Naive thymus-derived CD8-positive, alpha-beta T cell (primary cell): ENCODE results near the gene PCDH1. TPM values are rescaled to one million over a fixed set of nuclear protein-coding genes. Genes with fewer than 3 reads are reported as not detected.

Experiments used
- ATAC-seq, 2 donors: fragments of 150-1000 bp; cut with Tn5 transposase in 1 of 2; sonication (Bioruptor Pico), chemical (Tn5 transposase) in 1 of 2; 1 replicate in 1 of 2; 2 replicates in 1 of 2; pipeline ENCODE4 v1.10.0; 2021; ENCODE audit warnings: mild to moderate bottlenecking in 2 of 2, moderate library complexity in 2 of 2
- POLR2A ChIA-PET: fragments of 350-600 bp; sonication (Branson Sonifier 250); formaldehyde crosslinking; loops from one replicate; lab custom pipeline; 2021; ENCODE audit warnings: antibody characterized with exemption; lab: Charles Lee
- DNase-seq, 10 donors: peaks; one replicate each; pipeline versions ENCODE4 v3.0.0 to v3.0.0-alpha.2; 2020 to 2022
- H3K27ac Mint-ChIP-seq, 10 donors: one replicate each; pipeline ENCODE4 v1.8.0; 2020 to 2022; ENCODE audit warnings: mild to moderate bottlenecking in 10 of 10, mixed read lengths in 10 of 10, moderate library complexity in 4 of 10, inconsistent platforms in 1 of 10
- H3K27me3 Mint-ChIP-seq, 5 donors: one replicate each; pipeline ENCODE4 v1.8.0; 2021 to 2022; ENCODE audit warnings: mixed read lengths in 5 of 5
- H3K36me3 Mint-ChIP-seq, 3 donors: one replicate each; pipeline ENCODE4 v1.8.0; 2020 to 2022; ENCODE audit warnings: mixed read lengths in 3 of 3, mild to moderate bottlenecking in 2 of 3, inconsistent platforms in 1 of 3
- H3K4me1 Mint-ChIP-seq, 4 donors: one replicate each; pipeline ENCODE4 v1.8.0; 2021 to 2022; ENCODE audit warnings: mixed read lengths in 4 of 4
- H3K4me3 Mint-ChIP-seq, 10 donors: one replicate each; pipeline ENCODE4 v1.8.0; 2020 to 2022; ENCODE audit warnings: mild to moderate bottlenecking in 10 of 10, mixed read lengths in 10 of 10, moderate library complexity in 6 of 10, inconsistent platforms in 1 of 10
- H3K9me3 Mint-ChIP-seq, 9 donors: one replicate each; pipeline ENCODE4 v1.8.0; 2020 to 2022; ENCODE audit warnings: mixed read lengths in 9 of 9, mild to moderate bottlenecking in 3 of 9, inconsistent platforms in 1 of 9, moderate library complexity in 1 of 9
- polyA plus RNA-seq, 3 donors: library from polyadenylated mRNA; unstranded; fragments of 300-500 nt; fragmentation: Illumina TruSeq; gene quantifications; one replicate each; pipeline ENCODE4 v1.2.3, GENCODE V29; 2021
- total RNA-seq, 8 experiments: library from RNA in 2 of 8; stranded (reverse) in 2 of 8; gene quantifications; one replicate each; pipeline ENCODE4 v1.2.3 and lab custom pipeline; 2021 to 2026

The PCDH1 gene
- total and polyA plus RNA-seq, 5 experiments from 2014 or later: 0.06 to 1.3 TPM; not detected in 3

DNA sequence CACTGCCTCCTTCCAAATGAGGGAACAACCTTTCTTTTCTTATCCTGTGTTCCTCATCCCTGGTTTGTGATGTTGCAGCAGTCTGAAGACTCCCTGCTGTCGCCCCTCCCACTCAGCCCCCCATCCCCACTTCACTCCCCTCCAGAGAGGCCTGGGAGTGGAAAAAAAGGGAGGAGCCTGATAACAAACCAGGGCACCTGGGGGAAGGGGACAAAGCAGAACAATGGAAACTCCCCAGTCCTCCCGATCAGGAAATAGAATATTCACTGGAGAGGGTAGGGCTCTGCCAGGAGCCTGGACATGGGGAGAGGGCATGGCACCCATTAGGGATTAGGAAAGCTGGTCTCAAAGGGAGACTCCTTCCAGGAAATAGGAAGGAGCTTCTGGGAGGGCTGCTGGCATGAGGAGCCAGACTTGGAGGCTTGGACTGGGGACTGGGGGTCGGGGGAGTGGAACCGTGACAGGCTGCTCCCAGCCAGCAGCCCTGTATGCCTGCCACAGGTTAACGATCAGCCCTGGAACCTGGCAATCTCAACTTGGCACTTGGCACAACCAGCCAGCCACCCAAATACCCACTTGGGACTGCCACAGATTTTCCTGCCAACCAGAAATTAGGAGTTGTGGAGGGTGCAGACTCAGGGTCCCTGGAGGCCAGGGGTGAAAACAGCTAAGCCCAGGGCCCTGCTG lies 20.0 kb downstream of the PCDH1 start:
- Mint-ChIP-seq H3K27me3 (peaks cover 2 to 13% (median 6%) of the 10 kb centered on the region in 5 donors), H3K36me3 (no peaks in the 10 kb centered on the region), H3K4me1 (peaks cover 0 to 10% (median 1%) of the 10 kb centered on the region in 4 donors), H3K4me3 (no peak overlapping the region), H3K27ac (no peak overlapping the region), H3K9me3 (no peaks in the 10 kb centered on the region)
- ATAC-seq: no peak
- POLR2A ChIA-PET: no interaction called here
- no peak for DNase-seq

GRCh38 chr5:141857226-141857625 lies 21.0 kb downstream of the PCDH1 start:
- Mint-ChIP-seq H3K4me3 (no peak overlapping the region), H3K36me3 (no peaks in the 10 kb centered on the region), H3K4me1 (peaks cover 0 to 10% (median 1%) of the 10 kb centered on the region in 4 donors), H3K9me3 (no peaks in the 10 kb centered on the region), H3K27ac (peak overlapping the region in 1 of 10 donors; percentile 11), H3K27me3 (peaks cover 2 to 13% (median 6%) of the 10 kb centered on the region in 5 donors)
- no peak for DNase-seq
- POLR2A ChIA-PET: no interaction called here
- no peak for ATAC-seq

DNA sequence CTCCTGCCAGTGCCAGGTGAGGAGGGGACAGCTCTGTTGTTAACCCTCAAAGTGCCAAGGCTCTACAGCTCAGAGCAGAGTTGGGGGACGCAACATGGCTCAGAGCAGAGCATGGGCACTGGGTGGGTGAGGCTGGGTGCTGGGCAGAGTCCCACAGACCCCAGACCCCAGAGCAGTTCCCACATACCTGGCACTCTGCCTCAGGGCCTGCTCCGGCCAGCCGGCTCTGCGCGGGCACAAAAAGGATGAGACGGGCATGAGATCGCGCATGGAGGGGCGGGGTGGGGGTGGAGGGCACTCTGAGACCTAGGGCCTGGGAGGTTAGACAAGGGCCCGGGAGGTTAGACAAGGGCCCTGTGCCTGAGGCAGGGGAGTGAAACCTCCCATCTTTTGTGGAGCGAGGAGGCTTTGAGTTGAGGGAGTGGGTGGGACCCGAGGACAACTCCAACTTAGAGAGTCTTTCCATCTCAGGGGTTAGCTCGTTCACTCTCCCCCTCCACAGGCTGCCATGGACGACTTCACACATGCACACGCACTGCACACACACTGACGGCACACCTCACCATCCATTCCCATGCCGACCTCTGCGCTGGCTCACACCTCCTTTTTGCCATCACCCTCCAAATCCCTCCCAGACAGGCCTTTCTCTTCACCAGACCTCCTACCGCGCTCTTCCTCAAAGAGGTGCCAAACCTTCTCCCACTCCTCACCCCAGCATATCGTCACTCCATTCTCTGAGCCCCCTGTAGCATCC lies 22.0 kb downstream of the PCDH1 start:
- DNase-seq (no peak), ATAC-seq (no peak)
- POLR2A ChIA-PET: no interaction called here
- peak overlapping the region in 1 of 10 donors; percentile 31 for H3K27ac Mint-ChIP-seq
- peaks cover 0 to 11% (median 2%) of the 10 kb centered on the region in 4 donors for H3K4me1 Mint-ChIP-seq
- no peaks in the 10 kb centered on the region for H3K9me3 Mint-ChIP-seq
- H3K36me3 Mint-ChIP-seq: no peaks in the 10 kb centered on the region
- H3K27me3 Mint-ChIP-seq: peaks cover 1 to 5% (median 2%) of the 10 kb centered on the region in 5 donors
- H3K4me3 Mint-ChIP-seq: no peak overlapping the region

DNA sequence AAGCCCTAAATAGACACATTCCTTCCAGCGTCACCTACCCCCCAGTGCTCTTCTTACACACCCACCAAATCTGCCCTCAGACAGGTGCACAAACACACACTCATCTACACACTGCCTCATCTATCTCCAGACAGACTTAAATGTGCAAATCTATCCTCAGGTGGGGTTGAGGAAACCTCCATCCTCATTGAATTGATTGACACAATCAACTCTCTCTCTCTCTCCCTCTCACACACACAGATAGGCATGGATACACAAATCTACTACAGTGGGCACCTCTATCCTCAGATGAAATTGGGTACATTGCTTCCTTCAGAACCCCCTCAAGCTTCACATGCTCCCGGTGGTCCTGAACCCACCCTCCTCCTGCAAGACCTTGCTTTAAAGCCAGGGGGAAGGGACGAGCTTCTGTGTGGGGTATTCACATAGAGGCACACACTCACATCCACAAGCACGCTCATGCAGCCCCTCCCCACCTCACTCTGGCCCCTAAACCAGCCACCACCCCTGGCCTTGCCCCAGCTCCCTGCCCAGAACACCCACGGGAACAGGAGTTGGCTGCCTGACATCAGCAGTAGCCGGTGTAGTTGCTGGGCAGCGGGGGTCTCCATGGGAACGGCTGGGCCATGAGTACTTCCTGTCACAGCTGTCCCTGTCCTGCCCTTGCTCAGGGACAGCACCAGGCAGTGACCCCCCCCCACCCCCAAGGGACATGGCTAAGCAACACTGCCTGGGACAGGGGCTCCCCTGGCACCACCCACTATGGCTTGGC lies 22.8 kb downstream of the PCDH1 start:
- DNase-seq (no peak), ATAC-seq (peak in 1 of 2 donors; percentile 18)
- H3K9me3 Mint-ChIP-seq: no peaks in the 10 kb centered on the region
- H3K27ac Mint-ChIP-seq: peak overlapping the region in 2 of 10 donors; percentile 13 to 21
- no peak overlapping the region for H3K4me3 Mint-ChIP-seq
- H3K36me3 Mint-ChIP-seq: no peaks in the 10 kb centered on the region
- peaks cover 0 to 2% (median 0%) of the 10 kb centered on the region in 5 donors for H3K27me3 Mint-ChIP-seq
- H3K4me1 Mint-ChIP-seq: peaks cover 0 to 10% (median 2%) of the 10 kb centered on the region in 4 donors
- POLR2A ChIA-PET: no interaction called here

DNA sequence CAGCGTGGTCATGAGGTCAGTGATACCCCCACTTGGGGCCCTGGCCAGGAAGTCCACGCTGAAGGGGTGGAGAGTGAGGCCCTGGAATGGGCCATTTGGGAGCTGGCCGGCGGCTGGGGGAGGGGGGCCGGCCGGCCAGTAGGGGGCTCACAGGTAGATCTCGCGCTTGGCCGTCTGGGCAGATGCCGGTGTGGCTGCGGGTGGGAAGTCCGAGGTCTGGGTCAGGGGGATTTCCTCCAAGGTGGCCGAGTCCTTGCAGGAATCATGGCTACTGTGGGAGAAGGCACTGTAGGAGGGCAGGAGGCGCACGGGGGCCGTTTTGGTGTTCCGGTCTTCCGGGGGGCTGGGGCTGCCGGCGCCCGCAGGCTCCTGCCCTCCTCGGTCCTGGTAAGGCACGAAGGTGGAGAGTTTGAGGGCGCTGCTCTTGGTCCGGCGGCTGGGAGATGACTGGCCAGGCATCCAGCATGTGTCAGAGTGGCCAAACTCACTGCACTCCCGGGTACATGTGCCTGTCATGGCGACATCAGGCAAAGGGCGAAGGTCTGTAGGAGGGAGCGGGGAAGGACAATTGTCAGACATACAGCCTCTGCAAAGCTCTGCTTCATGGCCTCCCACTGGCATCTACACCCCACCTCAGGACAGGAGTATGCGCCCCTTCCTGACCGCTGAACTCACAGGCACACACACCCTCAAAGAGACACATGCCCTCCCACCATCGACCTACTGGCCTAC lies 24.1 kb downstream of the PCDH1 start:
- peak overlapping the region in 2 of 10 donors; percentile 4 to 24 for H3K4me3 Mint-ChIP-seq
- DNase-seq (no peak), ATAC-seq (no peak)
- H3K36me3 Mint-ChIP-seq: no peaks in the 10 kb centered on the region
- POLR2A ChIA-PET: no interaction called here
- H3K27me3 Mint-ChIP-seq: peaks cover 0 to 2% (median 0%) of the 10 kb centered on the region in 5 donors
- H3K9me3 Mint-ChIP-seq: no peaks in the 10 kb centered on the region
- peaks cover under 1 to 10% (median 4%) of the 10 kb centered on the region in 4 donors for H3K4me1 Mint-ChIP-seq
- H3K27ac Mint-ChIP-seq: peak overlapping the region in 3 of 10 donors; percentile 23 to 53 (median 31)

GRCh38 chr5:141852448-141852847 lies 25.8 kb downstream of the PCDH1 start:
- Mint-ChIP-seq H3K4me1 (peaks cover 8 to 13% (median 12%) of the 10 kb centered on the region in 4 donors), H3K4me3 (no peak overlapping the region), H3K9me3 (no peaks in the 10 kb centered on the region), H3K36me3 (no peaks in the 10 kb centered on the region), H3K27me3 (peaks cover 0 to 6% (median 0%) of the 10 kb centered on the region in 5 donors), H3K27ac (no peak overlapping the region)
- POLR2A ChIA-PET: no interaction called here
- DNase-seq: no peak
- no peak for ATAC-seq

DNA sequence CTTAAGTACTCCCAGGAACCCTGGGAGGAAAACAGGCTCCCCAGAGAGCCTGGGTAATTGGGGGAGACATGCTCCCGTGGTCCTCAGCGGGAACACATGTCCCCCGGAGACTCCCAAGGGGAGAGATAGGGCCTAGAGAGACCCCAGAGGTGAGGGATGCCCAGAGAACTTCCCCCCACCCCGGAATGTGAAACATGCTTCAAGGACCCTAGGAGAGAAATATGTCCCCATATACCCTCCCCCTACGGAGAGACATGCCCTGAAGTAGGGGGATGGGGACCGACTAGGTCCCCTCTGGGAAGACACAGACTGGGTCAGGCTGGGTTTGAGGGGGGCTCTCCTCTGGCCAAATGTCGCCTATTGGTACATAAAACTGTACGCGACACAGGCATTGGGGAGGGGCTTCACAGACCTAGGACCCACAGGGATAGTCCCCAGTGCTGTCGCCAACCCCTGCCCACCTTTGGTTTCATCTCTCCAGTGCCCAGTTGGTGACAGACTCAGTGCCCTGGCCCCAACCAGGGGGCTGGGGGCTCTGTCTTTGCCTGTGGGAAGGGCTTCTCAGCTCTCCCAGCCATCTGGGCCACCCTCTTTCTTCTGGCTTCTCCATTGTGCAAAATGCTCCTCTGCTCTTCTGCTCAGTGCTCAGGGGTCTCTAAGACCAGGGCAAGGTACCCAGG lies 26.9 kb downstream of the PCDH1 start:
- no peaks in the 10 kb centered on the region for H3K36me3 Mint-ChIP-seq
- ATAC-seq: no peak
- H3K27me3 Mint-ChIP-seq: peaks cover 0 to 4% (median 0%) of the 10 kb centered on the region in 5 donors
- peaks cover 8 to 13% (median 12%) of the 10 kb centered on the region in 4 donors for H3K4me1 Mint-ChIP-seq
- H3K9me3 Mint-ChIP-seq: no peaks in the 10 kb centered on the region
- H3K27ac Mint-ChIP-seq: peak overlapping the region in 7 of 10 donors; percentile 62 to 81 (median 76)
- POLR2A ChIA-PET: no interaction called here
- no peak for DNase-seq
- H3K4me3 Mint-ChIP-seq: peak overlapping the region; percentile 40 to 86 (median 68)

DNA sequence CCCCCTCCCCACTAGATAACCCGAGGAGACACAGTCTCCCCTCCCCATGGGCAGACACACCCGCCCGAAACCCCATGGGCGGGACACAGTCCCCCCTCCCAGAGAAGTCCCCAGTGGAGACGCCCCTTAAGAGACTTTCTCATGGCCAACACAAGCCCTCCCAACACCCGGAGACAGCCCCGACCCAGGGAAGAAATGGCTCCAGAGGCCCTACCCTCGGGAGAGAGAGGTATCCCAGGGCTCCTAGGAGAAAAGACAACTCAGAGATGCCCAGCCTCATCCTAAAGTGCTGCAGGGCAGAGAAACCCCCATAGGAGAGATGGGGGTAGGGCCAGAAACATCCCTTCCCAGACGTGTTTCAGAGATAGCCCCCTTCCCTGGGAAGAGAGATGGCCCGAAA lies 27.4 kb downstream of the PCDH1 start:
- no peaks in the 10 kb centered on the region for H3K36me3 Mint-ChIP-seq
- H3K27ac Mint-ChIP-seq: peak overlapping the region in 3 of 10 donors; percentile 62 to 76 (median 63)
- H3K9me3 Mint-ChIP-seq: no peaks in the 10 kb centered on the region
- ATAC-seq (no peak), DNase-seq (no peak)
- POLR2A ChIA-PET: interaction anchor here (0.6 to 2.1 kb wide), 7 partner anchors 28 to 1337 kb away, joined by 3 to 17 read pairs (median 5); partner anchors contain the start of genes ARAP3, DELE1, HDAC3 and PCDH1
- H3K27me3 Mint-ChIP-seq: peaks cover 0 to 4% (median 0%) of the 10 kb centered on the region in 5 donors
- H3K4me3 Mint-ChIP-seq: peak overlapping the region; percentile 55 to 86 (median 72)
- H3K4me1 Mint-ChIP-seq: peaks cover 8 to 15% (median 13%) of the 10 kb centered on the region in 4 donors

GRCh38 chr5:141850244-141850768 lies 27.9 kb downstream of the PCDH1 start:
- Mint-ChIP-seq H3K27me3 (peaks cover 0 to 4% (median under 1%) of the 10 kb centered on the region in 5 donors), H3K4me1 (peaks cover 8 to 20% (median 13%) of the 10 kb centered on the region in 4 donors), H3K36me3 (no peaks in the 10 kb centered on the region), H3K9me3 (no peaks in the 10 kb centered on the region), H3K4me3 (peak overlapping the region; percentile 82 to 93 (median 87)), H3K27ac (peak overlapping the region in 9 of 10 donors; percentile 19 to 92 (median 55))
- POLR2A ChIA-PET: interaction anchor here (0.6 to 2.1 kb wide), 9 partner anchors 28 to 1337 kb away, joined by 3 to 17 read pairs (median 5); partner anchors contain the start of genes ARAP3, DELE1, HDAC3 and PCDH1
- peak; percentile 34 to 41 for ATAC-seq
- DNase-seq: peak in 9 of 10 donors; percentile 25 to 75 (median 35)

DNA sequence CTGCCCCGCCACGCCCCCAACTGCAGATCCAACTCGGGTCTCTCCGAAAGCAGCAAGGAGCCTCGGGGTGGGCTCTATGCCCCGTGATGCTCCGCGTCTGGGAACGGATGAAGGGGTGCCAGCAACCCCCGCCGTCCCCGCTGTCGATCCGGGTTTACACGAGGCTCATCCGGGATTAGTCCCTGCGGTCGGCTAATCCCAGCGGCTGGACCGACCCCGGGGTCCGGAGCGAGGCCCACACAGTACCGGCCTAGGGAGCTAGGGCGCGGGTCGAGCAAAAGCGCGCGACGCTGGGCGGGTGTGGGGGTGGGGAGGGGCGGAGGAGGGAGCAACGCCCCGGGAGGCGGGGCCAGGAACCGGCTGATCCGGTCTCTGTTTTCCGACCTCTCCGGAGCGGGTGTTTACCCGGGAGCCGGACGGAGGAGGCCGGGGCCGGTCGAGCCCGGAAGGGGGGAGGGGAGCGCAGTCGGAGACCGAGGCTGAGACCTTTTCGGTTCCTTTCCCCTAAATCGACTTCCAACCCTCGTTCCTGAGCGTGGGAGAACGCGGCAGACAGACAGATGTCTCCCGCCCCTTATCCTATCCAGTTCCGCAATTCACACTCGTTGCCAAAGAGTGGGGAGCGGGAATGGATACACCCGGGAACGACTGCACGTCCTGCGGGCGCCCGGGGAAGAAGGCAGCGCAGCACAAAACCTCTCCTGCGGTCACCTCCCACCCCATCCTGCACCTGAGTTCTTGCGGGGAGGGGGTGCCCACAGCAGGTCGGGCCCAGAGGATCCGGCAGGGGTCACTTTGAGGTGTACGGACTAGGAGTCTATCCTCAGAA lies 28.6 kb downstream of the PCDH1 start:
- DNase-seq: peak; percentile 39 to 77 (median 59)
- POLR2A ChIA-PET: interaction anchor here (0.5 to 2.1 kb wide), 13 partner anchors 29 to 245 kb away, joined by 3 to 17 read pairs (median 3); partner anchors contain the start of genes ARAP3, DELE1, HDAC3 and PCDH1
- peaks cover 8 to 24% (median 13%) of the 10 kb centered on the region in 4 donors for H3K4me1 Mint-ChIP-seq
- ATAC-seq: peak; percentile 72 to 78
- no peaks in the 10 kb centered on the region for H3K36me3 Mint-ChIP-seq
- peak overlapping the region in 9 of 10 donors; percentile 60 to 92 (median 87) for H3K27ac Mint-ChIP-seq
- H3K9me3 Mint-ChIP-seq: no peaks in the 10 kb centered on the region
- H3K27me3 Mint-ChIP-seq: peaks cover 0 to 5% (median 1%) of the 10 kb centered on the region in 5 donors
- peak overlapping the region; percentile 82 to 93 (median 87) for H3K4me3 Mint-ChIP-seq
